GM18868 (cell line): Measurements from ENCODE around the gene ERMAP.
A peak's percentile ranks its signal among the peaks of the same experiment; 100 is the strongest.

Experiments
- ATAC-seq: cut with Tn5 transposase; IDR thresholded peaks from one replicate; pipeline ENCODE4 v1.9.1; 2021; ENCODE audit warnings: mild to moderate bottlenecking, moderate library complexity; ENCODE audit not compliant: unreplicated experiment

Gene ERMAP

DNA sequence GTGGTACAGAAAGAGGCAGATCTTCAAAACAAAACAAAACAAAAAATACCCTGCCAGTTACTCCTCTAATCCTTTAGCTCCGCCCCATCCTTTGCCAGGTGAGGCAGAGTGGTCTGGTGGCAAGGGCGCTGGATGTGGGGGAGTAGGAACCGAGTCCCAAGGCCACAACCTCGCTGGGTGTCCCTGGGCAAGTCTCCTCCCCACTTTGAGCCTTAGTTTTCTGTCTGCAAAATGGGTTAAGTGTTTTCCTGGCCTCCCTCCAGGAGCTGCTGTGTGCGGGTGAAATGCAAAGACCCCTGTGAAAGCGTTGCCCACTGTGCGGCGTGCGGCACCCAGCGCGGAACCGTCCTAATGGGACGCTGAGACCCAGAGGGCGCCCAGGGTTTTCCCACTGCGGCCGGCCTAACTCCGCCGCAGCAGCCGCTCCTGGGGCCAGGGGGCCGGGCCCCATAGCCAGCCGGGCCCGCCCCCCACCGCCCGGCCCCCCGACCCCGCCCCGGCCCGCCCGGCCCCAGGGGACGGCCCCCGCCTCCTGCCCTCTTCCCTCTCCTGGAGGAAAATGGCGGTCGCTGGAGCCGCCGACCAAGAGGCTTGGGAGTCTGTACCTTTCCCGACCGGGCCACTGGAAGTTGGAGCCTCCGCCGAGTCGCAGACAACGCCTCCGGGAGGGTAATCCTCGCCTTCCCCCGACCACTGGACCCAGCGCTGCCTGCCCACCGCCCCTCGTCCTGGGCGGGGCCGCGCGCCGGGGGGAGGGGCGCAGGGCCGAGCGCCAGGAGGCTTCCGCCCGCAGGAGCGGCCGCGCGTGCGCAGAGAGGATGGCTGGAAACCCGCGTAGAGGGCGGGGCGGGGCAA lies at the start of gene ERMAP, which contains the start of gene SVBP:
Gene ERMAP, plus strand, starts transcription at position 538 of the 855 bp plus-strand sequence. CDS start 13,327 bp downstream, outside the sequence.
Gene SVBP, minus strand, starts transcription at position 813 of the 855 bp plus-strand sequence. CDS start 853 bp downstream, outside the sequence.
- ATAC-seq, result peak; percentile 87

DNA sequence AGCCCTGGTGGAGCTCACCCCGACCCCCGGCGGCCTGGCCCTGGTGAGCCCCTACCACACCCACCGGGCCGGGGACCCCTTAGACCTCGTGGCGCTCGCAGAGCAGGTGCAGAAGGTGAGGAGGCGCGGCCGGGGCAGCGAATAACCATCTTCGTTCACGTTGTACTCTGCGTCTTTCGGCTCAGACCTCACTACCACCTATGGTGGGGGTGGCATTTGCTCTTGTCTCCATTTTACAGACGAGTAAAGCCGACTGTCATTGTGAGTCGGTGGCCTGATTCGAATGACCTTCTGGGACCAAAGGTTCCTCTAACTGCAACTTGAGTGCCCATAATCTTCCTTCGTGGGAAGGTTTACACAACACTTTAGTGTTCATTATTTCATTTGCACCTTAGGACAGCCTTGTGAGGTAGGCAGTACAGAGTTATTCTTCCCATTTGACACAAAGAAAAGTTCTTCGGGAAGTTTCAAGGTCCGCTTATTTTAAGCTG lies 49.4 kb upstream of the ERMAP start:
- peak; percentile 10 for ATAC-seq

DNA sequence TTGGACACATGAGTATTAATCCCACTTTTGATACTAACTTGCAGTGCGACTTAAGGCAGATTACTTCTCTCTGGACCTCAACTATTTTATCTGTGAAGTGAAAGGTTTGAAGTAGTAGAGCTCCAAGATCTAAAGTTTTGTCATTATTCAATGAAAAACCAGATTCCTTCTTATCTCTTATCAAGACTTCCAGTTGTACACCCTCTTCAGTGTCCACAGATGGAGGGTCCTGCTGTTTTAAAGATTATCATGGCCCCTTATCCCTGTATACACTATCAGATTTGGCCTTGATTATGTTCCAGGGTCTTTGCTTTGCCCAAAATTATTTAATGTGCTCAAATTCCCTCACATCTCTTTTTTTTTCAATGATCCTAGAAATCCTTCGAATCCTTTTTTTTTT lies 48.8 kb upstream of the ERMAP start:
- ATAC-seq, result no peak

DNA sequence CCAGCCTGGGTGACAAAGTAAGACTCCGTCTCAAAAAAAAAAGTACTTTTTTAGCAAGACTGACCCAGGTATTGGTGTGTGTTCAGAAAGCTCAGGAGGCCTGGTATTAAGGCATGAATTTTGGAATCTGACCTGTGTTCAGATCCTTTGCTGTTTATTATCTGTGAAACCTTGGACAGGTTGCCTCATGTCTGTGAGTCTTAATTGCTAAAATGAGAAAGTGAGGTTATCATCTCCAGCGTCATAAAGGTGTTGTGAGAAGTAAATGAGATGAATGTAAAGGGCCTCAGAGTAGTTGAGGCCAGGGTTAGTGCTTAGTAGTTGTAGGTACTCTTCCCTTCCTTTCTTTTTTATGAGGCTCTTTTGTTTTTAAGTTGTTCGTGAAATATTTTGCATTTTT lies 47.1 kb upstream of the ERMAP start:
- ATAC-seq, result no peak

DNA sequence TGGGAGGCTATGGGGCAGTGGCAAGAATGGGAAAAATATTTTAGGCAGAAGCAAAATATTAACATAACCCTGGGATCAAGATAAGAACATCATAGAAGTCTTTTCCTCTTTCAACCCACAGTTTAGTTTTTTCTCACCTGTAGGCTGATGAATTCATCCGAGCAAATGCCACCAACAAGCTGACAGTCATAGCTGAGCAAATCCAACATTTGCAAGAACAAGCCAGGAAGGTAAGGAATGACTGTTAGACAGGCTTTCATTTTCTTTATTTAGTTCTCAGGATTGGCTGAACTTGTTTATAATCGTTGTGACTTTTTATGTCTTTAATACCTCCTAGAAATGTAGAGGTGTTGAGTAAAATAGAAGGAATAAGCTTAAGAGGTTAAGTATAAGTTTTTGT lies 43.5 kb upstream of the ERMAP start:
- no peak for ATAC-seq

DNA sequence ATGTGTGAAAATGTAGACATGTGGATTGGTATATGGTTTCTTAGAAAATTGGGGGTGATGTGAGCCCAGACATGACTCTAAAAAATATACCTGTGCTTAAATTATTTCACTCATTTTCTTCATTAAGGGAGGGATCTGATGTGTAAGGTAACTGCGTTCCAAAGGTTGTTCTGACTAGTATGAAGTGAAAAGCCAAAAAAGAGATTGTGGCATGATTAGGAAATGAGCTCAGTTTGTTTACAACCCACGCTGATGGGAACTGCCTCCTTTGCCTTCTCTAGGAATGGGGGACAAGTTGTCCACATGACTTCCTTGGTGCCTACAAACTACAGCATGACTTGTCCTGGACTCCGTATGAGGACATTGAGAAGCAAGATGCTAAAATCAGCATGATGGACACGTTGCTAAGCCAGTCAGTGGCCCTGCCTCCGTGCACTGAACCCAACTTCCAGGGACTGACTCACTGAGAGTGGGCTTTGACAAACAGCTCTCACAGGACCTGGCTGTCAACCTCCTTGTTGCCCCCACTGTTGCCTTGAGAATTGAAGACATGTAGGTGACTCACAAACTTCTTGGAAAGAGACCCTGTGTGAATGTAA lies 41.9 kb upstream of the ERMAP start:
- no peak for ATAC-seq

DNA sequence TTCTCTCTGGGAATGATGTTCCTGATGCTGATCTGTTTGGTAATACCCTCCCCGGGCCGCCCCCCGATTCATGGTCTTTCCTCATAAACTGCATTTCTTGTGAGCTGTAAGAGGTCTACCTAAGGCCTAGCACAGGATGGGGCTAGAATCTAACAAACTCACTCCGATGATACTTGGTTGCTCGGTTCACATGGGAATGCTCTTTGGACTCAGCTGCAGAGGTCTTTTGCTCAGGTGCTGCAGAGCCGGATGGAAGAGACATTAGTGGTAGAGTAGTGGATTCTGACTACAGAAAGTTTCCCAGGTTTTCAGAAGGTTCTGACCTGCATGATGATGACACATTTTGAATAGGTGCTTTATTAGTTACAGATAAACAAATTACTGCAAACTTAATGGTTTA lies 40.4 kb upstream of the ERMAP start:
- ATAC-seq, result no peak

GRCh38 chr1:42777852-42778251 lies 39.1 kb upstream of the ERMAP start:
- no peak for ATAC-seq

DNA sequence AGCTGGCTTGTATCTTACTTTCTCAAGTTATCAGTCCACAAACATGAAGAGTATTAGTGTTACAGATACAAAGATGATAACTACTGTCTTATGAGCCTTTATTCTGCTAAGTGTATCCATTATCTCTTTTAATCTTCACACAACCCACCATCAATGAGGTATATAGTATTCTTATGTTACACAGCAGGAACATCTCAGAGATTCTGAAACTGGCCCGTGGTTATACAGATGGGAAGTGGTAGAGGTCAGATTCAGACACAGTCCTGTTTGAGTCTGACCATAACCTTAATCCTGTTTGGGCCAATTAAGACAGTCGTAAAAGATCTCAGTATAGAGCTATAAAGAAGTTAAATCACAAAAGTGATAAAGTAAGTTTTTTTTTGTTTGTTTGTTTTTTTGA lies 37.2 kb upstream of the ERMAP start:
- ATAC-seq, result no peak

GRCh38 chr1:42780176-42780575 lies 36.7 kb upstream of the ERMAP start:
- ATAC-seq, result no peak

- no peak for ATAC-seq
Observed at GRCh38 chr1:42783092-42783491, 33.8 kb upstream of the ERMAP start.

- no peak for ATAC-seq
Observed at GRCh38 chr1:42784547-42784945, 32.4 kb upstream of the ERMAP start.

DNA sequence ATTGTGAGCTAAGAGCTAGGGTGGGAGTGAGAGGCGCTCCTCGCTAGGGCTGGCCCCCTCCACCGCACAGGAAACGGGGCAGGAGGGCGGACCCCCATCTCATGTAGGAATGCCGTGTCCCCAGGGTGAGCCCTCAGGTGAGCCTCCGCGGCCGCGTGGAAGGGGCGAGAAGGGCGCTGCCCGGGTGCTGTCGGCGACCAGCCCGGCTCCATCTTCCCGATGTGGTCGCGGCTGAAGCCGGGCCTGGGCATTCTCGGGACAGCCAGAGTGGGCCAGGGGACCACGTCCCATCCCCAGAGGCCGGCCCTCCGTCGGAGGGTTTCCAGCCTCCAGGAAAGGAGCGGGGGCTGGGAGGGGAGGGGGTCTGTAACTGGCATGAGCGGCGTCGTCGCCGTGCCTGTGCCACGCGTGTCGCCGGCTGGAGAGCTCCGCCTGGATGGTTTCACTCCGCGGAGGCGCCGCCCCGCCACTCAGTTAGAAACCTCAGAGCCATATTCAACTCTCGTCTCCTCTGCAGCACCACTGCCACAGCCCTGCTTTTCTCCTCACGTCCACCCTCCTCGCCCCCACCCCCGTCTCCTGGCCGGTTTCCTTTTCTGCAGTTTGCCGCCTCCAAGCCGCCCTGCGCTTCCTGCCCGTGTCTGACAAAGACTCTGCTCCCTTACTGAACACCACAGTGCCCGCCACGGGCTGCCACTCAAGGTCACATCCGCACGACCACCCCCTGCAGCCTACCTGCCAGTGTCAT lies 31.8 kb upstream of the ERMAP start, which contains the start of gene TMEM269:
Gene TMEM269, plus strand, starts transcription at position 46 of the 748 bp plus-strand sequence. CDS start 4,903 bp downstream, outside the sequence.
- no peak for ATAC-seq

GRCh38 chr1:42786097-42786496 lies 30.8 kb upstream of the ERMAP start:
- no peak for ATAC-seq

GRCh38 chr1:42788021-42788420 lies 28.9 kb upstream of the ERMAP start:
- ATAC-seq, result no peak

GRCh38 chr1:42793824-42794223 lies 23.1 kb upstream of the ERMAP start:
- no peak for ATAC-seq

DNA sequence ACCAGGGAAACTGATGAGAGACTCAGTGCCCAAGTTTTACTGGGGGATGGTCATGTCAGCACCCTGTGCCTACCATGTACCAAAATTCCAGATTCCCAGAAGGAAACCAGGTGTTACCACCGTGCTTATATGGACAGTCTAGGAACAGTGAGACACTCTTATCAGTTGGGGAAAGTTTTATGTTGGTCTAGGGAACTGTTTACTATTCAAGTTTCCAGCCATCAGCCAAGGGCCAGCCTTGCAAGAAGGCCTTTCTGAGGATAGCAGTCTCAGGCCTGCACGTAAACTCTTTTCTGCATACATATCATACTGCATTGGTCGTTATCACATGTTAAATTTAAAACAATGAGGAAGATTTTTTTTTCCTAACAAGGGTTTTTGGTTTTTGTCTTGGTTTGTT lies 19.5 kb upstream of the ERMAP start:
- ATAC-seq, result no peak

GRCh38 chr1:42797979-42798378 lies 18.9 kb upstream of the ERMAP start:
- ATAC-seq, result no peak

DNA sequence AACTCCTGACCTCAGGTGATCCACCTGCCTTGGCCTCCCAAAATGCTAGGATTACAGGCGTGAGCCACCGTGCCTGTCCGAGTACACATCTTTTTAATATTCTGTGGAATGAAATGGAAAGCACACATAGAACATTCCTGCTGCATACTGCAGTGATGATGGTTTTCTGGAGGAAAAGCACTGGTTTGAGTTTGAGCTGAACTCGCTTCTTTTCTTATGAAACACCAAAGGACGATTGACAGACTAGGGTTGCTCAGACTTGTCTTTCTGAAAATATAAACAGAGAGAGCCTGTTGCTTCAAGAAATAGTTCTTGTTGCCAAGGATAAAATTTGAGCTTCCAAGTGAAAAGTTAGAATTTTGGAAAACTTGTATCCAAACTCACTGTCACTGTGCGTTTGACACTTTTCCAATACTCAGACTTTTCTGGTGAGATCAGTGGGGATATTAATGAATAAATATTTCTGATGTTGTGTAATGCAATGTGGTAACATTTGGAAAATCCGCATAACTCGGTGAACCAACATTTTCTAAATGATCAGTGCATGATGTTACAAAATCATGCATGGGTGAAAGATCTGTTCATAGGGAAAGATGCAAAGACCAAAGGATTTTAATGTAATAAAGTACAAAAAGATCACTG lies 15.0 kb upstream of the ERMAP start:
- ATAC-seq, result no peak

DNA sequence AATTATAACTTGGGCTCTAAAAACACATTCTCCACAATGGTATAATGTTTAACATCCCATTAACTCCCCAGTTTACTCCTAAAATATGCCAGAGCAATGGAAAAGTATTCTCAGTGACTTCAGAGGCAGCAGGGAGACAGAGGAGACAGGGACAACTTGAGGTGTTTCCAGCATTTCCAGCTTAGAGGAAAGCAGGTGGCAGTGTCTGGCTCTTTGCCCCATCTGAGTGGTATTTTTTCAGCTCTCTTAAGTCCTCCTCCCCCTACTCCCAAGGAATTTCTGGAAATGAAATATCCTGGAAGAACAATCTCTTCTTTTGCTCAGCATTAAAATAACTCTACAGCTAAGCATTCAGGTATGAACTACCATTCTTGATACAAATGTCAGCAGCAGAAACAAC lies 10.8 kb upstream of the ERMAP start:
- ATAC-seq, result no peak

DNA sequence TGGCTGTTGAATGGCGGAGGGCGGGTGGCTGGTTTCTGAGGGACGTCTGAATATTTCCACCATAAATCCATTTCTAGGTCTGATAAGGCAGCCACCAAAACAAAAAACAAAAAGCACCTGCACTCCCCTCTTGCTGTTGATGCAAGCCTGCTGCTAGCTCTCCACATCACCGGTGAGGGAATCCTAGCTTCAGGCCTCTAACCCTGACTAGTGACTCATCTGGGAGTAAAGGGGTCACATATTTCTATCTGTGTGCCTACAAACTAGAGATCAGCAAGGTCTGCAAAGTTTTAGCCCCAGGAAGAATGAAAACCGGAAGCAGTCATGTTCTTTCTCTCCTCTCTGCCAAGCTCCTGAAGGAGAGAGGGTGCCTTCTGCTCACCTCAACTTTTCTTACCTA lies 10.3 kb upstream of the ERMAP start:
- no peak for ATAC-seq
